GM23338 (cell line): ENCODE results near the gene C9orf40. TPM values are rescaled to one million over a fixed set of nuclear protein-coding genes. Genes with fewer than 3 reads are reported as not detected.

Experiments
- ATAC-seq: fragments of 200-7000 bp; cut with Tn5 transposase; 3 replicates; pipeline ENCODE4 v1.9.1; 2020
- DNase-seq: peaks from one replicate; pipeline ENCODE4 v3.0.0-alpha.2; 2015; ENCODE audit warnings: low spot score
- H2AFZ ChIP-seq: fragments of 200-600 bp; sonication (generic); 2 replicates; pipeline ENCODE4 v1.8.0; 2016; ENCODE audit warnings: antibody characterized with exemption, mild to moderate bottlenecking, moderate library complexity
- H3F3A ChIP-seq: fragments of 200-600 bp; sonication (generic); replicated peaks from 2 replicates; pipeline ENCODE4 v1.8.0; 2017; ENCODE audit warnings: antibody characterized with exemption, mixed run types, low read depth
- H3K27ac ChIP-seq: fragments of 200-600 bp; sonication (generic); 2 replicates; pipeline ENCODE4 v1.6.1; 2016; ENCODE audit warnings: low read depth
- H3K27me3 ChIP-seq: fragments of 200-600 bp; sonication (generic); 2 replicates; pipeline ENCODE4 v1.8.0; 2016; ENCODE audit warnings: mild to moderate bottlenecking, mixed run types, moderate library complexity; ENCODE audit not compliant: insufficient read depth
- H3K36me3 ChIP-seq: fragments of 200-600 bp; sonication (generic); 2 replicates; pipeline ENCODE4 v1.8.0; 2016; ENCODE audit warnings: mild to moderate bottlenecking; ENCODE audit not compliant: insufficient read depth
- H3K4me1 ChIP-seq: fragments of 200-600 bp; sonication (generic); 2 replicates; pipeline ENCODE4 v1.8.0; 2016; ENCODE audit warnings: mild to moderate bottlenecking, moderate library complexity; ENCODE audit not compliant: insufficient read depth
- H3K4me2 ChIP-seq: fragments of 200-600 bp; sonication (generic); 2 replicates; pipeline ENCODE4 v1.7.1; 2017; ENCODE audit warnings: mixed run types
- H3K4me3 ChIP-seq: fragments of 200-600 bp; sonication (generic); 2 replicates; pipeline ENCODE4 v1.6.1; 2016; ENCODE audit warnings: mixed run types
- H3K79me2 ChIP-seq: fragments of 200-600 bp; sonication (generic); replicated peaks from 2 replicates; pipeline ENCODE4 v1.8.0; 2017; ENCODE audit warnings: mild to moderate bottlenecking; ENCODE audit not compliant: insufficient read depth
- H3K9me2 ChIP-seq: fragments of 200-600 bp; sonication (generic); 2 replicates; pipeline ENCODE4 v1.8.0; 2017; ENCODE audit not compliant: insufficient read depth
- H4K20me1 ChIP-seq: fragments of 200-600 bp; sonication (generic); replicated peaks from 2 replicates; pipeline ENCODE4 v1.8.0; 2017; ENCODE audit warnings: mild to moderate bottlenecking; ENCODE audit not compliant: insufficient read depth
- H3K27ac Mint-ChIP-seq: 2 replicates; pipeline ENCODE4 v1.8.0; 2020; ENCODE audit warnings: inconsistent platforms, mild to moderate bottlenecking, moderate library complexity, mixed read lengths
- H3K27me3 Mint-ChIP-seq: 3 replicates; pipeline ENCODE4 v1.8.0; 2022; ENCODE audit warnings: low read depth, mild to moderate bottlenecking, moderate library complexity, mixed read lengths, inconsistent platforms; ENCODE audit not compliant: insufficient read depth, poor library complexity
- H3K36me3 Mint-ChIP-seq: 3 replicates; pipeline ENCODE4 v1.8.0; 2021; ENCODE audit warnings: low read depth, mild to moderate bottlenecking, inconsistent platforms, moderate library complexity, mixed read lengths
- H3K4me1 Mint-ChIP-seq: 3 replicates; pipeline ENCODE4 v1.8.0; 2020; ENCODE audit warnings: mild to moderate bottlenecking, inconsistent platforms, mixed read lengths
- H3K4me3 Mint-ChIP-seq: 3 replicates; pipeline ENCODE4 v1.8.0; 2021; ENCODE audit warnings: moderate library complexity, mild to moderate bottlenecking, inconsistent platforms, mixed read lengths
- H3K9me3 Mint-ChIP-seq: 3 replicates; pipeline ENCODE4 v1.8.0; 2020; ENCODE audit warnings: moderate library complexity, mild to moderate bottlenecking, inconsistent platforms, mixed read lengths
- EZH2 ChIP-seq: fragments of 200-600 bp; sonication (generic); IDR thresholded peaks from one replicate; pipeline ENCODE4 v1.8.0; 2017; ENCODE audit warnings: antibody characterized with exemption, mild to moderate bottlenecking, low read depth; ENCODE audit not compliant: unreplicated experiment
- EZH2phosphoT487 ChIP-seq: fragments of 200-600 bp; sonication (generic); IDR thresholded peaks from one replicate; pipeline ENCODE4 v1.8.1; 2018; ENCODE audit warnings: antibody characterized with exemption; ENCODE audit not compliant: unreplicated experiment
- POLR2AphosphoS5 ChIP-seq: IDR thresholded peaks from 2 replicates; pipeline ENCODE4 v1.6.1; 2016; ENCODE audit warnings: antibody characterized with exemption, low read depth
- STAT1 ChIP-seq: IDR thresholded peaks from one replicate; pipeline ENCODE4 v1.6.1; 2016; ENCODE audit warnings: antibody characterized with exemption; ENCODE audit not compliant: unreplicated experiment
- long read RNA-seq: library from polyadenylated mRNA; unstranded; transcript quantifications from one replicate; pipeline ENCODE4 v2.0.0, GENCODE V29; 2020; ENCODE audit not compliant: unreplicated experiment
- polyA plus RNA-seq: library from polyadenylated mRNA; unstranded; fragments of >200 nt; fragmentation: Nextera tagmentation; extraction: Ambion mirVana; gene quantifications from 2 replicates; pipeline ENCODE4 v1.2.1, GENCODE V29; 2016
- total RNA-seq: library from RNA; depleted of rRNA; stranded (reverse); fragments of >200 nt; shearing (Covaris generic); gene quantifications from 2 replicates; pipeline ENCODE4 v1.2.3, GENCODE V29; 2014; rRNA removed
- TF ChIP-seq, protein P1 (sequence below), 2 experiments: fragments of 200-600 bp in 1 of 2; sonication (generic) in 1 of 2; conservative IDR thresholded peaks; 2 replicates each; pipeline versions ENCODE4 v1.5.1 to v1.6.1; 2016 to 2017; ENCODE audit warnings: antibody characterized with exemption in 2 of 2, low read depth in 2 of 2, mild to moderate bottlenecking in 2 of 2, moderate library complexity in 1 of 2

Gene C9orf40, protein sequence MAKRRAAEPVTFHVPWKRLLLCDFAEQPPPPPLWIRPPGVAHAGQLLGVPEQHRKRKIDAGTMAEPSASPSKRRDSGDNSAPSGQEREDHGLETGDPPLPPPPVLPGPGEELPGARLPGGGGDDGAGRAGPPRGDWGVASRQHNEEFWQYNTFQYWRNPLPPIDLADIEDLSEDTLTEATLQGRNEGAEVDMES
- total RNA-seq (8.3 and 11.1 TPM in 2 replicates), polyA plus RNA-seq (10.4 and 11.4 TPM in 2 replicates)
- long read RNA-seq, result 0 reads

DNA sequence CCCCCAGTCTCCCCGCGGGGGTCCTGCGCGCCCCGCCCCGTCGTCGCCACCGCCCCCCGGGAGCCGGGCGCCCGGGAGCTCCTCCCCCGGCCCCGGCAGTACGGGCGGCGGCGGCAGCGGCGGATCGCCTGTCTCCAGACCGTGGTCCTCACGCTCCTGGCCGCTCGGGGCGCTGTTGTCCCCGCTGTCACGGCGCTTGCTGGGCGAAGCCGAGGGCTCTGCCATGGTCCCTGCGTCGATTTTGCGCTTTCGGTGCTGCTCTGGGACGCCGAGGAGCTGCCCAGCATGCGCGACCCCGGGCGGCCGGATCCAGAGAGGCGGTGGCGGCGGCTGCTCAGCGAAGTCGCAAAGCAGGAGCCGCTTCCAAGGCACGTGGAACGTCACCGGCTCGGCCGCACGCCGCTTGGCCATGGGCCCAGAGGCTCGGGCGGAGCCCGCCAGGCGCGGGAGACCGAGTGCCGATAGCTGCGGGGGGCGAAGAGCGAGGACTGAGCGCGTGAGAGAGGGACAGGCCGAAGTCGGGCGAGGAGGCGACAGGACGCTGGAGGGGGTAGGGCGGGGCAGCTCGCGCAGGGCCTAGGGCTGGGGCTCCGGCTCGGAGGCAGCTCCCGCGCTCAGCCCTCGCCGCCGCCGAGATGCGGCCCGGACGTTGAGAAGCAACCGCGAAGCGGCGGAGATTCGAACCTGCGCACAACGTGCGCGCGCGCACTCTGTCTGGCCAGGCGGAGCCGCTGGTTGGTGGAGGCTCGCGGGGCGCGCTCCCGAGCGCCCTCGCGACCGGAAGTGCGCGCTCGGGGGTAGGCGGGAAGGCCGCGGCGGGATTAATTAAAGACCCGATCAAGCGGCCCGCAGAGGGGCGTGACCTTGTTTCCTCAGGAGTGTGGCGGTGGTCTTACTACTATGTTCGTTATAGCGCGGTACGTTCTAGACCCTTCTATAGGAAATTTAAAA is at the start of gene C9orf40:
TSS of gene C9orf40 (minus strand) at position 712 of the 951 bp plus-strand sequence. CDS start at position 411, 301 bp downstream.
- H3K79me2 ChIP-seq, result no peaks in the 10 kb centered on the region
- DNase-seq, result peak; percentile 91
- H3K4me3 ChIP-seq, result peak within 1 kb of the TSS; percentile 81
- H2AFZ ChIP-seq, result peak within 1 kb of the TSS; percentile 90
- peaks cover 10% of the 10 kb centered on the region for H3K27me3 Mint-ChIP-seq
- no peaks in the 10 kb centered on the region for H3K27me3 ChIP-seq
- peak within 1 kb of the TSS; percentile 76 for H3K27ac ChIP-seq
- H3K9me3 Mint-ChIP-seq, result peaks cover 4% of the 10 kb centered on the region; the same call in 2 of the 3 replicates
- peak within 1 kb of the TSS; percentile 99 for H3K4me3 Mint-ChIP-seq
- peak; percentile 93 for ATAC-seq
- no peaks in the 10 kb centered on the region for H3K9me2 ChIP-seq
- H4K20me1 ChIP-seq, result no peaks in the 10 kb centered on the region
- TF ChIP-seq POLR2AphosphoS5 (peak; percentile 54), EZH2 (no peak), STAT1 (no peak)
- TF ChIP-seq, protein P1, sequence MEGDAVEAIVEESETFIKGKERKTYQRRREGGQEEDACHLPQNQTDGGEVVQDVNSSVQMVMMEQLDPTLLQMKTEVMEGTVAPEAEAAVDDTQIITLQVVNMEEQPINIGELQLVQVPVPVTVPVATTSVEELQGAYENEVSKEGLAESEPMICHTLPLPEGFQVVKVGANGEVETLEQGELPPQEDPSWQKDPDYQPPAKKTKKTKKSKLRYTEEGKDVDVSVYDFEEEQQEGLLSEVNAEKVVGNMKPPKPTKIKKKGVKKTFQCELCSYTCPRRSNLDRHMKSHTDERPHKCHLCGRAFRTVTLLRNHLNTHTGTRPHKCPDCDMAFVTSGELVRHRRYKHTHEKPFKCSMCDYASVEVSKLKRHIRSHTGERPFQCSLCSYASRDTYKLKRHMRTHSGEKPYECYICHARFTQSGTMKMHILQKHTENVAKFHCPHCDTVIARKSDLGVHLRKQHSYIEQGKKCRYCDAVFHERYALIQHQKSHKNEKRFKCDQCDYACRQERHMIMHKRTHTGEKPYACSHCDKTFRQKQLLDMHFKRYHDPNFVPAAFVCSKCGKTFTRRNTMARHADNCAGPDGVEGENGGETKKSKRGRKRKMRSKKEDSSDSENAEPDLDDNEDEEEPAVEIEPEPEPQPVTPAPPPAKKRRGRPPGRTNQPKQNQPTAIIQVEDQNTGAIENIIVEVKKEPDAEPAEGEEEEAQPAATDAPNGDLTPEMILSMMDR (conservative IDR thresholded peaks at IDR 0.05; ENCODE audit: low read depth in 2 of 2), result peak; percentile 56 to 81
- H3K36me3 Mint-ChIP-seq, result no peaks in the 10 kb centered on the region; the same call in 2 of the 3 replicates
- H3K4me1 ChIP-seq, result peaks cover 12% of the 10 kb centered on the region; the same call in 1 of the 2 replicates
- peaks cover 11% of the 10 kb centered on the region for H3K4me1 Mint-ChIP-seq
- H3K4me2 ChIP-seq, result peak within 1 kb of the TSS; percentile 80
- H3K27ac Mint-ChIP-seq, result peak within 1 kb of the TSS; percentile 73
- H3K36me3 ChIP-seq, result no peaks in the 10 kb centered on the region
- no peaks in the 10 kb centered on the region for H3F3A ChIP-seq

DNA sequence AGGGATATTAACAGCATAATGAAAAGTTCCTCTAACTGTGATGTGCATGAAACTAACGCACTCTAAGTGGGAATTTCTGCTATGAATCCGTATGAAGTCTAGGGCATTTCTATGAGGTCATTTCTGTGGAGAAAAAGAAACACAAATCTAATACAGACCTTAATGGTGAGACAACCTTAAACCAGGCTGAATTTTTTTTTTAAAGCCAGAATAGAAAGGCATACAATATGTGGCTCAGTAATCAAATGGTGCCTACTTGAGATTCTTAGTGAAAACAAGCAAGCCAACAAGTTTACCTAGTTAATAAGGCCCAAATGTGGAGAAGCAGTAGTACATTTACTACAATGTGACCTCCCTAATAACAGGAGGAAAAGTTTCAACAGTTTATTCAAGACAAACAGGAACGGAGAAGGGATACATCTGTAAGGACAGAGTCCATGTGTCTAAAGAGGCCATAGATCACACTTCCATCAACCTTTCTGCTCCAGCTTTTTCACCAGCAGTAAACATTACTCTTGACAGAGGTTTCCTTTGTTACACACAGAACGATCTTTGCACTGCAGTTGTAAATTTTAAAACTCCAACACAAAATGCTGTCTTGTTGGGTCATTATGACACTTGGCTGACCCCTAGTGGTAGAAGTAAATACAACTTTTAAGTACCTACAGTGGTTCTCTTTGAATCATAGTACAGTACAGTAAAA is 49.2 kb upstream of the C9orf40 start:
- TF ChIP-seq, protein P1 (conservative IDR thresholded peaks at IDR 0.05; ENCODE audit: low read depth in 2 of 2), result peak; percentile 73 to 84
- TF ChIP-seq EZH2phosphoT487, result no peak
- Histone ChIP-seq H3K4me3 (no peak overlapping the region), H3K9me2 (no peaks in the 10 kb centered on the region), H3F3A (no peaks in the 10 kb centered on the region), H3K27ac (no peak overlapping the region), H3K4me1 (no peaks in the 10 kb centered on the region), H3K4me2 (no peak overlapping the region), H3K27me3 (no peaks in the 10 kb centered on the region), H2AFZ (no peak overlapping the region), H3K79me2 (peaks cover 2% of the 10 kb centered on the region), H3K36me3 (no peaks in the 10 kb centered on the region; the same call in 1 of the 2 replicates), H4K20me1 (no peaks in the 10 kb centered on the region)
- no peaks in the 10 kb centered on the region for H3K9me3 Mint-ChIP-seq
- ATAC-seq (peak; percentile 87), DNase-seq (peak; percentile 90)
- no peaks in the 10 kb centered on the region; the same call in 2 of the 3 replicates for H3K4me1 Mint-ChIP-seq
- no peak overlapping the region; the same call in 1 of the 2 replicates for H3K27ac Mint-ChIP-seq
- no peak overlapping the region for H3K4me3 Mint-ChIP-seq
- peaks cover 1% of the 10 kb centered on the region for H3K27me3 Mint-ChIP-seq
- peaks cover 6% of the 10 kb centered on the region; the same call in 2 of the 3 replicates for H3K36me3 Mint-ChIP-seq
